ENCODE results near the gene ZNF496.

DNA sequence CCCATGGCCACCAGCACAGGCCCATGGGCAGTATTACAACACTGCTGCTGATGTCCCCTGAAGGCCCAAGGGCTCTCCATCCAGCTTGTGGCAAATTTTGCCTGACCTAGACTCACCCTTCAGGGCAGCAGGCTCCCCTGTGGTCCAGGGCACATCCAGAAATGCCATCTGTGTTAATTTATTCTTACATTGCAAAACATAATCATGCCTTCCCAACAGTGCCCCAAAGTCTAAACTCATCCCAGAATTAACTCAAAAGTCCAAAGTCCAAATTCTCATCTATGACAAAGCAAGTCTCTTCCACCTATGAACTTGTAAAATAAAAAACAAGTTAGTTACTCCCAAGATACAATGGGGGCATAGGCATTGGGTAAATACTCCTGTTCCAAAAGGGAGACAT is 62.5 kb downstream of the ZNF496 start:
- TF ChIP-seq, protein P1, sequence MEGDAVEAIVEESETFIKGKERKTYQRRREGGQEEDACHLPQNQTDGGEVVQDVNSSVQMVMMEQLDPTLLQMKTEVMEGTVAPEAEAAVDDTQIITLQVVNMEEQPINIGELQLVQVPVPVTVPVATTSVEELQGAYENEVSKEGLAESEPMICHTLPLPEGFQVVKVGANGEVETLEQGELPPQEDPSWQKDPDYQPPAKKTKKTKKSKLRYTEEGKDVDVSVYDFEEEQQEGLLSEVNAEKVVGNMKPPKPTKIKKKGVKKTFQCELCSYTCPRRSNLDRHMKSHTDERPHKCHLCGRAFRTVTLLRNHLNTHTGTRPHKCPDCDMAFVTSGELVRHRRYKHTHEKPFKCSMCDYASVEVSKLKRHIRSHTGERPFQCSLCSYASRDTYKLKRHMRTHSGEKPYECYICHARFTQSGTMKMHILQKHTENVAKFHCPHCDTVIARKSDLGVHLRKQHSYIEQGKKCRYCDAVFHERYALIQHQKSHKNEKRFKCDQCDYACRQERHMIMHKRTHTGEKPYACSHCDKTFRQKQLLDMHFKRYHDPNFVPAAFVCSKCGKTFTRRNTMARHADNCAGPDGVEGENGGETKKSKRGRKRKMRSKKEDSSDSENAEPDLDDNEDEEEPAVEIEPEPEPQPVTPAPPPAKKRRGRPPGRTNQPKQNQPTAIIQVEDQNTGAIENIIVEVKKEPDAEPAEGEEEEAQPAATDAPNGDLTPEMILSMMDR (IDR thresholded peaks at IDR 0.05), result no peak
- TF ChIP-seq POLR2A (IDR thresholded peaks at IDR 0.05), result no peak
